Gastroesophageal sphincter (tissue), 4 donors: ENCODE measurements around the gene OGG1. TPM values are rescaled to one million over a fixed set of nuclear protein-coding genes. Genes with fewer than 3 reads are reported as not detected.

ENCODE experiments used
- ATAC-seq: fragments of 150-250 bp; one replicate; pipeline ENCODE4 v1.9.1; 2016; ENCODE audit warnings: mild to moderate bottlenecking, moderate library complexity
- H3K27ac ChIP-seq, 4 donors: fragments of 200-600 bp; sonication (generic) in 3 of 4; 1 replicate in 3 of 4; 2 replicates in 1 of 4; pipeline ENCODE4 v1.5.1; 2016 to 2019
- H3K27me3 ChIP-seq: fragments of 200-600 bp; sonication (generic); one replicate; pipeline ENCODE4 v1.5.1; 2019
- H3K36me3 ChIP-seq, 2 donors: fragments of 200-600 bp; sonication (generic); one replicate each; pipeline ENCODE4 v1.5.1; 2019; ENCODE audit warnings: control low read depth in 1 of 2
- H3K4me1 ChIP-seq, 3 donors: fragments of 200-600 bp; sonication (generic); 1 replicate in 2 of 3; 2 replicates in 1 of 3; pipeline ENCODE4 v1.5.1; 2016 to 2019; ENCODE audit warnings: control low read depth in 2 of 3
- H3K4me3 ChIP-seq, 2 donors: fragments of 200-600 bp; sonication (generic); one replicate each; pipeline ENCODE4 v1.5.1; 2019; ENCODE audit warnings: mild to moderate bottlenecking in 1 of 2, moderate library complexity in 1 of 2
- H3K9me3 ChIP-seq, 3 donors: fragments of 200-600 bp; sonication (generic); one replicate each; pipeline ENCODE4 v1.5.1; 2017 to 2019; ENCODE audit warnings: control low read depth in 2 of 3
- CTCF ChIP-seq, 4 experiments: fragments of 200-600 bp in 2 of 4; fragments of 450-650 bp in 2 of 4; sonication (generic) in 1 of 4; IDR thresholded peaks; one replicate each; pipeline ENCODE4 v1.5.1; 2017 to 2019; ENCODE audit warnings: antibody characterized with exemption in 4 of 4, mild to moderate bottlenecking in 2 of 4, moderate library complexity in 2 of 4
- EP300 ChIP-seq: sonication (generic); formaldehyde crosslinking; IDR thresholded peaks from one replicate; pipeline ENCODE4 v1.6.1; 2017; ENCODE audit warnings: antibody characterized with exemption, mild to moderate bottlenecking
- POLR2A ChIP-seq, 2 donors: fragments of 450-650 bp; IDR thresholded peaks; one replicate each; pipeline ENCODE4 v1.6.1; 2017; ENCODE audit warnings: antibody characterized with exemption in 2 of 2, mild to moderate bottlenecking in 2 of 2, moderate library complexity in 1 of 2
- POLR2AphosphoS5 ChIP-seq: sonication (generic); formaldehyde crosslinking; IDR thresholded peaks from one replicate; pipeline ENCODE4 v1.6.1; 2017; ENCODE audit warnings: antibody characterized with exemption
- WGBS, 2 donors: methylation state at CpG; one replicate each; pipeline ENCODE4 v1.1.5; 2018; ENCODE audit warnings: low coverage in 1 of 2; 5-methylcytosine and 5-hydroxymethylcytosine counted together
- total RNA-seq, 4 donors: library from RNA; depleted of rRNA; stranded (reverse); fragments of >200 nt; gene quantifications; one replicate each; pipeline ENCODE4 v1.1.0, GENCODE V29; 2016

OGG1 gene
- total RNA-seq, 4 donors from 2014 or later, result 22.1 to 33.8 (median 25.9) TPM

GRCh38 chr3:9800529-9800928, 50.8 kb downstream of the OGG1 start:
- peaks cover 11 to 93% of the 10 kb centered on the region in 2 donors for H3K36me3 ChIP-seq
- no peak for ATAC-seq
- 25 to 65% methylated on average over 1 to 4 of the region's 5 CpGs for WGBS, 2 donors

DNA sequence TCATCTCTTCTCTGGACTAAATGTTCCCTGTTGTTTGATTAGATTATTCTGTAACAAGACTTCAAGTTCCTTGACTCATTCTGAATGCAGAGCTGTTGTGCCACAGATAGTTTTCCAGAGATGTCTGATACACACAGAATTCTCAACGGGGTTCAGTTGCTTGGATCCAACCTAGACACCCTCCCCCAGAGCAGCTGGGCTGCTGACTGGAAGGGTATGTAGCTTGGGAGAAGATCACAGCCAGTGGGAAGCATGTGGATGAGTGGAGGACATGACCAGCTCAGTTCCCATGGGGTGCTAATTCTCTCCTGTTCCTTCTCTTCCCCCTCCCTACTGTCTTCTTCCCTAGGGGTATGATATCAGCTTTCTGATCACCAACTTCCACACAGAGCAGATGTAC, 53.7 kb downstream of the OGG1 start:
- H3K4me1 ChIP-seq, result peaks cover 0 to under 1% (median 0%) of the 10 kb centered on the region in 3 donors
- WGBS, 2 donors, result 88% methylated on average over 1 of the region's 1 CpG; no CpG with 5 or more reads in 1 of the 2 donors
- no peaks in the 10 kb centered on the region for H3K9me3 ChIP-seq
- TF ChIP-seq POLR2AphosphoS5 (no peak), CTCF (IDR thresholded peaks at IDR 0.05) (no peak), POLR2A (IDR thresholded peaks at IDR 0.05) (no peak), EP300 (no peak)
- no peak overlapping the region for H3K4me3 ChIP-seq
- no peaks in the 10 kb centered on the region for H3K27me3 ChIP-seq
- peak overlapping the region in 2 of 4 donors; percentile 2 to 17 for H3K27ac ChIP-seq
- ATAC-seq, result no peak
- H3K36me3 ChIP-seq, result peaks cover 11 to 87% of the 10 kb centered on the region in 2 donors

More at GRCh38 chr3:9800529-9800928, 50.8 kb downstream of the OGG1 start:
- H3K27me3 ChIP-seq, result no peaks in the 10 kb centered on the region
- no peaks in the 10 kb centered on the region for H3K9me3 ChIP-seq
- TF ChIP-seq CTCF (IDR thresholded peaks at IDR 0.05), result peak in 1 of 4 experiments; percentile 6
- no peak for TF ChIP-seq POLR2AphosphoS5
- H3K4me3 ChIP-seq, result no peak overlapping the region
- H3K4me1 ChIP-seq, result peaks cover 0 to 20% (median 0%) of the 10 kb centered on the region in 3 donors
- H3K27ac ChIP-seq, result no peak overlapping the region

DNA sequence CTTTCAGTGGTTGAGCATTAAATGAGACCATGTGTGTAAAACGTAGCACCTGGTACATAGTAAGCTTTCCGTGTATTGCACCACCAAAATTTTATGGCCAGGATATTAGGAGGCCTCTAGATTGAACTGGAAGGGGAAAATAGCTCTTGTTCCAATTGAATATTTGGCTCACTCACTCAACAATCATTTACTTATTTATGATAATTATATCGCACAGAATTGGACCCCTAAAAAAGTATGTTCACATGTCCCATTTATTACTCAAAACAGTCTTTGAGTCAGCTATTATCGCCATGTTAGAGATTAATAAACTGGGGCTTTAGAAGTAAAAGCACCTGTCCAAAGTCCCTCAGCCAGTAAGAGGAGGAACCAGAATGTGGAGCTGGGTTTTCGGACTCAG, 55.2 kb downstream of the OGG1 start:
- no peak for TF ChIP-seq CTCF (IDR thresholded peaks at IDR 0.05)
- no peak for TF ChIP-seq POLR2AphosphoS5
- no peak for TF ChIP-seq POLR2A (IDR thresholded peaks at IDR 0.05)
- TF ChIP-seq EP300, result no peak
- no peak for ATAC-seq
- peaks cover 11 to 72% of the 10 kb centered on the region in 2 donors for H3K36me3 ChIP-seq
- no peaks in the 10 kb centered on the region for H3K27me3 ChIP-seq
- no peak overlapping the region for H3K27ac ChIP-seq
- no peaks in the 10 kb centered on the region for H3K9me3 ChIP-seq
- H3K4me1 ChIP-seq, result peaks cover 0 to 13% (median 0%) of the 10 kb centered on the region in 3 donors
- 65 to 86% methylated on average over 3 to 5 of the region's 5 CpGs for whole genome bisulfite sequencing, 2 donors
- no peak overlapping the region for H3K4me3 ChIP-seq

DNA sequence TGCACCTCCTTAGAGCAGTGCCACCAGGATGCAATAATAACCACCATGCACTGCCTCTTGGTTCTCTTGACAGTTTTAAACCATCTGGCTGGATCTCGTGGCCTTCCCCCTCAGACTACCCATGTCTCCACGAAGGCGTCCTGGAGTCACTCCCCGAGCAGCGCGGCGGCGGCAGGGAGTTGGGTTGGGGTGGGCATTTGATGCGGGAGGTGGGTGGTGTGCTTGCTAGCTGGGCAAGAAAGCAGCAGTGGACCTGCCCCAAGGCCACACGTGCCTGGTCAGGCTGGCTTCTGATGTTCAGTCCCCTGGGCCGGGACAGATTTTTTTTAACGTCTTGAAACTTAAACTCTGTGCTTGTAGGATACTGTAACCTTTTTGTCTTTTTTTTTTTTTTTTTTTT, 56.4 kb downstream of the OGG1 start:
- peaks cover 0 to 24% (median 7%) of the 10 kb centered on the region in 3 donors for H3K4me1 ChIP-seq
- ATAC-seq, result no peak
- H3K36me3 ChIP-seq, result peaks cover 11 to 61% of the 10 kb centered on the region in 2 donors
- no peaks in the 10 kb centered on the region for H3K9me3 ChIP-seq
- H3K4me3 ChIP-seq, result no peak overlapping the region
- 81% methylated on average over 5 of the region's 12 CpGs; no CpG with 5 or more reads in 1 of the 2 donors for WGBS, 2 donors
- TF ChIP-seq CTCF (IDR thresholded peaks at IDR 0.05) (no peak), EP300 (no peak), POLR2AphosphoS5 (no peak), POLR2A (IDR thresholded peaks at IDR 0.05) (no peak)
- H3K27ac ChIP-seq, result no peak overlapping the region
- no peaks in the 10 kb centered on the region for H3K27me3 ChIP-seq

Other genes with a start within 250 kb of the OGG1 start
- under 1 TPM in 2 of 4 donors, not detected in 2; 0.04 to 0.13 TPM for gene LHFPL4, start 196.1 kb upstream of the OGG1 start, total RNA-seq
- gene MTMR14, start 100.4 kb upstream of the OGG1 start, total RNA-seq, result 10 to 100 TPM; 17.3 to 25.3 (median 24.2) TPM
- gene CPNE9, start 46.1 kb upstream of the OGG1 start, total RNA-seq, result 1 to 10 TPM in 1 of 4 donors, not detected in 3; 1.1 TPM
- gene BRPF1, start 18.2 kb upstream of the OGG1 start, total RNA-seq, result 10 to 100 TPM; 18.0 to 25.4 (median 21.6) TPM
- 10 to 100 TPM; 54.5 to 81.3 (median 69.7) TPM for gene CAMK1, start 20.0 kb downstream of the OGG1 start, total RNA-seq
- gene TADA3, start 42.5 kb downstream of the OGG1 start, total RNA-seq, result 10 to 100 TPM; 54.6 to 82.2 (median 66.0) TPM
- 100 to 1,000 TPM; 157 to 203 (median 171) TPM for gene ARPC4, start 43.1 kb downstream of the OGG1 start, total RNA-seq
- gene TTLL3, start 60.3 kb downstream of the OGG1 start, total RNA-seq, result 10 to 100 TPM in 3 of 4 donors, 1 to 10 TPM in 1; 6.2 to 71.3 (median 29.5) TPM
- 10 to 100 TPM; 23.7 to 43.1 (median 32.6) TPM for gene RPUSD3, start 94.1 kb downstream of the OGG1 start, total RNA-seq
- gene CIDEC, start 130.3 kb downstream of the OGG1 start, total RNA-seq, result 10 to 100 TPM in 1 of 4 donors, 1 to 10 TPM in 1, under 1 TPM in 1, not detected in 1; 0.35 to 12.4 (median 1.6) TPM
- gene JAGN1, start 140.7 kb downstream of the OGG1 start, total RNA-seq, result 10 to 100 TPM; 23.4 to 39.3 (median 31.7) TPM
- under 1 TPM; 0.47 to 0.85 (median 0.79) TPM for gene IL17RE, start 152.9 kb downstream of the OGG1 start, total RNA-seq
- gene IL17RC, start 167.1 kb downstream of the OGG1 start, total RNA-seq, result 10 to 100 TPM; 31.0 to 64.0 (median 52.8) TPM
- gene CRELD1, start 183.9 kb downstream of the OGG1 start, total RNA-seq, result 10 to 100 TPM; 54.3 to 80.0 (median 64.6) TPM
- gene PRRT3, start 202.5 kb downstream of the OGG1 start, total RNA-seq, result 1 to 10 TPM; 1.3 to 3.6 (median 2.7) TPM
- gene EMC3, start 236.9 kb downstream of the OGG1 start, total RNA-seq, result 10 to 100 TPM; 38.8 to 81.6 (median 73.9) TPM